Neuronal stem cell (in vitro differentiated cells): Measurements from ENCODE around the gene STAB1.

Experiments used
- DNase-seq: peaks from one replicate; pipeline ENCODE4 v3.0.0-alpha.2; 2013; ENCODE audit warnings: low spot score
- H2AFZ ChIP-seq: one replicate; pipeline ENCODE4 v1.6.1; 2013; ENCODE audit warnings: mild to moderate bottlenecking, low read length, inconsistent platforms
- H2AK5ac ChIP-seq: 2 replicates; pipeline ENCODE4 v1.6.1; 2013; ENCODE audit warnings: low read depth, mild to moderate bottlenecking, inconsistent platforms, low read length, moderate library complexity, mixed read lengths
- H2BK120ac ChIP-seq: 2 replicates; pipeline ENCODE4 v1.6.1; 2013; ENCODE audit warnings: low read depth, mild to moderate bottlenecking, inconsistent platforms, low read length, moderate library complexity, mixed read lengths
- H2BK12ac ChIP-seq: one replicate; pipeline ENCODE4 v1.6.1; 2013; ENCODE audit warnings: low read length, inconsistent platforms
- H2BK15ac ChIP-seq: 2 replicates; pipeline ENCODE4 v1.6.1; 2013; ENCODE audit warnings: mild to moderate bottlenecking, low read length, inconsistent platforms, mixed read lengths
- H2BK5ac ChIP-seq: one replicate; pipeline ENCODE4 v1.6.1; 2013; ENCODE audit warnings: inconsistent platforms, mild to moderate bottlenecking, low read length, moderate library complexity
- H3K14ac ChIP-seq: one replicate; pipeline ENCODE4 v1.6.1; 2013; ENCODE audit warnings: low read length, inconsistent platforms
- H3K18ac ChIP-seq: 2 replicates; pipeline ENCODE4 v1.6.1; 2013; ENCODE audit warnings: low read length, inconsistent platforms
- H3K23ac ChIP-seq: 2 replicates; pipeline ENCODE4 v1.6.1; 2013; ENCODE audit warnings: low read depth, mild to moderate bottlenecking, mixed read lengths, low read length, inconsistent platforms; ENCODE audit not compliant: poor library complexity
- H3K27ac ChIP-seq: replicated peaks from 3 replicates; pipeline ENCODE4 v1.5.1; 2013; ENCODE audit warnings: low read length, inconsistent platforms
- H3K27me3 ChIP-seq, 3 experiments: 2 replicates each; pipeline ENCODE4 v1.6.1; 2013; ENCODE audit warnings: low read length in 3 of 3, mild to moderate bottlenecking in 2 of 3, inconsistent platforms in 1 of 3, low read depth in 1 of 3, mixed read lengths in 1 of 3, moderate library complexity in 1 of 3; ENCODE audit not compliant: control insufficient read depth in 3 of 3, insufficient read depth in 3 of 3
- H3K36me3 ChIP-seq, 2 donors: replicated peaks in 1 of 2; 2 replicates each; pipeline ENCODE4 v1.6.1; 2013; ENCODE audit warnings: low read length in 2 of 2; ENCODE audit not compliant: control insufficient read depth in 2 of 2, insufficient read depth in 2 of 2
- H3K4ac ChIP-seq: 2 replicates; pipeline ENCODE4 v1.6.1; 2013; ENCODE audit warnings: inconsistent platforms, mild to moderate bottlenecking, low read length, moderate library complexity
- H3K4me1 ChIP-seq, 2 donors: 1 replicate in 1 of 2; 2 replicates in 1 of 2; pipeline ENCODE4 v1.6.1; 2013; ENCODE audit warnings: low read length in 2 of 2, low read depth in 1 of 2; ENCODE audit not compliant: control insufficient read depth in 2 of 2, insufficient read depth in 1 of 2
- H3K4me2 ChIP-seq: one replicate; pipeline ENCODE4 v1.6.1; 2013; ENCODE audit warnings: mild to moderate bottlenecking, low read length, inconsistent platforms; ENCODE audit not compliant: insufficient read depth, poor library complexity, severe bottlenecking
- H3K4me3 ChIP-seq, 2 donors: 2 replicates each; pipeline ENCODE4 v1.5.1; 2013; ENCODE audit warnings: low read length in 2 of 2, mild to moderate bottlenecking in 2 of 2, inconsistent platforms in 1 of 2, moderate library complexity in 1 of 2
- H3K79me1 ChIP-seq: one replicate; pipeline ENCODE4 v1.6.1; 2013; ENCODE audit warnings: low read depth, mild to moderate bottlenecking, inconsistent platforms, low read length, moderate library complexity
- H3K9ac ChIP-seq: one replicate; pipeline ENCODE4 v1.6.1; 2013; ENCODE audit warnings: mild to moderate bottlenecking, low read depth, low read length, inconsistent platforms; ENCODE audit not compliant: poor library complexity
- H3K9me3 ChIP-seq, 2 donors: replicated peaks in 1 of 2; 2 replicates each; pipeline versions ENCODE3 to v1.6.1; 2013; ENCODE audit warnings: low read length in 2 of 2, mild to moderate bottlenecking in 2 of 2, inconsistent platforms in 1 of 2, low read depth in 1 of 2, mixed read lengths in 1 of 2, moderate library complexity in 1 of 2; ENCODE audit not compliant: control insufficient read depth in 2 of 2, insufficient read depth in 1 of 2
- H4K8ac ChIP-seq: one replicate; pipeline ENCODE4 v1.6.1; 2013; ENCODE audit warnings: low read depth, mild to moderate bottlenecking, inconsistent platforms, low read length, moderate library complexity
- H4K91ac ChIP-seq: one replicate; pipeline ENCODE4 v1.6.1; 2013; ENCODE audit warnings: low read length, low read depth, mild to moderate bottlenecking, inconsistent platforms; ENCODE audit not compliant: poor library complexity
- WGBS, 2 donors: extraction: QIAGEN DNeasy Blood & Tissue Kit; methylation state at CpG; one replicate each; pipeline ENCODE4 v1.1.7; 2013; ENCODE audit warnings: missing lambda C conversion rate in 2 of 2, mixed read lengths in 1 of 2; ENCODE audit not compliant: insufficient read length in 2 of 2, insufficient replicate concordance in 1 of 2; ENCODE audit errors: extremely low coverage in 2 of 2; 5-methylcytosine and 5-hydroxymethylcytosine counted together

STAB1 gene

GRCh38 chr3:52527732-52528585, 32.8 kb downstream of the STAB1 start:
- Histone ChIP-seq H2BK120ac (no peak overlapping the region), H2BK5ac (no peak overlapping the region), H4K8ac (no peak overlapping the region), H3K36me3 (peaks cover 54 to 59% of the 10 kb centered on the region in 2 donors), H2AK5ac (no peak overlapping the region), H2BK15ac (no peak overlapping the region), H3K27me3 (no peaks in the 10 kb centered on the region), H3K14ac (no peak overlapping the region), H3K4me2 (no peak overlapping the region), H3K23ac (peak overlapping the region; percentile 75), H3K27ac (no peak overlapping the region), H3K4ac (no peak overlapping the region), H3K9ac (peak overlapping the region; percentile 1), H4K91ac (no peak overlapping the region), H3K4me1 (peaks cover 22 to 32% of the 10 kb centered on the region in 2 donors), H3K9me3 (no peaks in the 10 kb centered on the region), H2BK12ac (no peak overlapping the region), H3K79me1 (peaks cover 22% of the 10 kb centered on the region), H3K18ac (no peak overlapping the region), H3K4me3 (peak overlapping the region in 1 of 2 donors; percentile 32), H2AFZ (no peak overlapping the region)
- no peak for DNase-seq
- no CpG with 5 or more reads among the region's 18 CpGs for WGBS, 2 donors

- Histone ChIP-seq H3K36me3 (peaks cover 51 to 58% of the 10 kb centered on the region in 2 donors), H2BK15ac (peak overlapping the region; percentile 18)
- DNase-seq, result no peak
Measured at GRCh38 chr3:52528586-52529375, 33.6 kb downstream of the STAB1 start.

GRCh38 chr3:52529376-52530333, 34.5 kb downstream of the STAB1 start:
- no CpG with 5 or more reads among the region's 12 CpGs for WGBS, 2 donors
- H3K27ac ChIP-seq, result no peak overlapping the region
- no peak for DNase-seq

More at GRCh38 chr3:52528586-52529375, 33.6 kb downstream of the STAB1 start:
- Histone ChIP-seq H3K4ac (no peak overlapping the region), H2BK12ac (no peak overlapping the region), H2BK5ac (no peak overlapping the region), H2AK5ac (no peak overlapping the region), H3K4me2 (no peak overlapping the region), H2AFZ (no peak overlapping the region), H3K23ac (no peak overlapping the region), H3K9ac (peak overlapping the region; percentile 35), H3K4me1 (peaks cover 22 to 32% of the 10 kb centered on the region in 2 donors), H3K79me1 (peaks cover 22% of the 10 kb centered on the region), H4K8ac (peak overlapping the region; percentile 23), H3K27me3 (no peaks in the 10 kb centered on the region), H4K91ac (no peak overlapping the region), H3K4me3 (no peak overlapping the region), H3K18ac (no peak overlapping the region), H2BK120ac (no peak overlapping the region), H3K9me3 (no peaks in the 10 kb centered on the region), H3K14ac (no peak overlapping the region), H3K27ac (no peak overlapping the region)
- no CpG with 5 or more reads among the region's 25 CpGs for WGBS, 2 donors

More at GRCh38 chr3:52529376-52530333, 34.5 kb downstream of the STAB1 start:
- H2BK5ac ChIP-seq, result no peak overlapping the region
- no peak overlapping the region for H2BK12ac ChIP-seq
- H3K27me3 ChIP-seq, result no peaks in the 10 kb centered on the region
- peaks cover 43 to 49% of the 10 kb centered on the region in 2 donors for H3K36me3 ChIP-seq
- H3K18ac ChIP-seq, result no peak overlapping the region
- peaks cover 25 to 32% of the 10 kb centered on the region in 2 donors for H3K4me1 ChIP-seq
- peak overlapping the region in 1 of 2 donors; percentile 12 for H3K4me3 ChIP-seq
- H3K14ac ChIP-seq, result no peak overlapping the region
- H2BK120ac ChIP-seq, result no peak overlapping the region
- H2BK15ac ChIP-seq, result peak overlapping the region; percentile 18
- no peaks in the 10 kb centered on the region for H3K9me3 ChIP-seq
- peak overlapping the region; percentile 76 for H3K23ac ChIP-seq
- no peak overlapping the region for H2AK5ac ChIP-seq
- H2AFZ ChIP-seq, result no peak overlapping the region
- H4K8ac ChIP-seq, result no peak overlapping the region
- H4K91ac ChIP-seq, result no peak overlapping the region
- H3K79me1 ChIP-seq, result peaks cover 22% of the 10 kb centered on the region
- H3K4ac ChIP-seq, result no peak overlapping the region
- no peak overlapping the region for H3K4me2 ChIP-seq
- peak overlapping the region; percentile 66 for H3K9ac ChIP-seq
